Sigmoid colon (tissue), 4 donors: ENCODE measurements around the gene CRADD.

Experiments used
- POLR2AphosphoS5 ChIP-seq, 4 donors: sonication (generic); formaldehyde crosslinking; IDR thresholded peaks; one replicate each; pipeline ENCODE4 v1.6.1; 2017; ENCODE audit warnings: antibody characterized with exemption in 4 of 4
- TF ChIP-seq, protein P1 (sequence below), 4 experiments: fragments of 450-650 bp in 3 of 4; fragments of 200-600 bp in 1 of 4; IDR thresholded peaks; one replicate each; pipeline ENCODE4 v1.5.1; 2016 to 2019; ENCODE audit warnings: antibody characterized with exemption in 4 of 4, mild to moderate bottlenecking in 3 of 4, moderate library complexity in 2 of 4

DNA sequence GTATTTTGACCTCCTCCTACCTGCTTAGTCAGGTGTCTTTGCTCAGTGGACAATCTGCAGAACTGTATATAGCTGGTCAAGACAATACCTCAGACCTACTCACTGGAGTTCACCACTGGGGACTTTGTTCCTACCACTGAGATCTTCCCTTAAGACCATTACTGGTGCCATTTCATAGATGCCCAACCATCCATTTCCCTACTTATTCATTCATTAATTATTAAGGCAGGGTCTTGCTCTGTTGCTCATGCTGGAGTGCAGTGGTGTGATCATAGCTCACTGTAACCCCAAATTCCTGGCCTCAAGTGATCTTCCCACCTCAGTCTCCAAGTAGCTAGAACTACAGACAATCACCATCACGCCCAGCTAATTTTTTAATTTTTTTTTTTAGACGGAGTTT, 22.8 kb upstream of the CRADD start:
- TF ChIP-seq, protein P1, sequence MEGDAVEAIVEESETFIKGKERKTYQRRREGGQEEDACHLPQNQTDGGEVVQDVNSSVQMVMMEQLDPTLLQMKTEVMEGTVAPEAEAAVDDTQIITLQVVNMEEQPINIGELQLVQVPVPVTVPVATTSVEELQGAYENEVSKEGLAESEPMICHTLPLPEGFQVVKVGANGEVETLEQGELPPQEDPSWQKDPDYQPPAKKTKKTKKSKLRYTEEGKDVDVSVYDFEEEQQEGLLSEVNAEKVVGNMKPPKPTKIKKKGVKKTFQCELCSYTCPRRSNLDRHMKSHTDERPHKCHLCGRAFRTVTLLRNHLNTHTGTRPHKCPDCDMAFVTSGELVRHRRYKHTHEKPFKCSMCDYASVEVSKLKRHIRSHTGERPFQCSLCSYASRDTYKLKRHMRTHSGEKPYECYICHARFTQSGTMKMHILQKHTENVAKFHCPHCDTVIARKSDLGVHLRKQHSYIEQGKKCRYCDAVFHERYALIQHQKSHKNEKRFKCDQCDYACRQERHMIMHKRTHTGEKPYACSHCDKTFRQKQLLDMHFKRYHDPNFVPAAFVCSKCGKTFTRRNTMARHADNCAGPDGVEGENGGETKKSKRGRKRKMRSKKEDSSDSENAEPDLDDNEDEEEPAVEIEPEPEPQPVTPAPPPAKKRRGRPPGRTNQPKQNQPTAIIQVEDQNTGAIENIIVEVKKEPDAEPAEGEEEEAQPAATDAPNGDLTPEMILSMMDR (IDR thresholded peaks at IDR 0.05): no peak
- TF ChIP-seq POLR2AphosphoS5 (IDR thresholded peaks at IDR 0.05): no peak
